Testis (tissue), 2 donors: ENCODE data around the gene PPP2R2C.

Experiments
- CTCF ChIP-seq, 3 experiments: fragments of 450-650 bp in 2 of 3; fragments of 200-600 bp in 1 of 3; sonication (generic) in 1 of 3; IDR thresholded peaks; one replicate each; pipeline ENCODE4 v1.5.1; 2016 to 2019; ENCODE audit warnings: antibody characterized with exemption in 3 of 3, mild to moderate bottlenecking in 2 of 3, moderate library complexity in 1 of 3
- POLR2A ChIP-seq: fragments of 450-650 bp; IDR thresholded peaks from one replicate; pipeline ENCODE4 v1.6.1; 2017; ENCODE audit warnings: antibody characterized with exemption, mild to moderate bottlenecking, moderate library complexity

GRCh38 chr4:6365545-6366086 is 106.8 kb downstream of the PPP2R2C start:
- TF ChIP-seq CTCF (IDR thresholded peaks at IDR 0.05) (no peak), POLR2A (no peak)
